ENCODE results near the gene TMEM200A. TPM values are rescaled to one million over a fixed set of nuclear protein-coding genes. Genes with fewer than 3 reads are reported as not detected.

Gene TMEM200A
- total RNA-seq, 1 experiment from 2014 or later, result not detected

- H3K79me2 ChIP-seq (ENCODE audit: low read depth), result no peaks in the 10 kb centered on the region
- no peaks in the 10 kb centered on the region for H3K4me1 ChIP-seq (replicated peaks; ENCODE audit: insufficient read depth)
- ChIA-PET POLR2A (ENCODE audit: unreplicated experiment) (no interaction called here), CTCF (no interaction called here)
- intact Hi-C loops (cut with micrococcal nuclease; ENCODE audit: unreplicated experiment), result no loop called here
- no peaks in the 10 kb centered on the region for H3F3A ChIP-seq (ENCODE audit: insufficient read depth, low read depth)
- BruUV-seq (replicated peaks), result no TSS peak
- no peak for DNase-seq
- H3K4me2 ChIP-seq, result no peak overlapping the region
- no peak overlapping the region for H2AFZ ChIP-seq
- H3K27ac ChIP-seq, result no peak overlapping the region
- no peaks in the 10 kb centered on the region for H3K9me3 ChIP-seq (ENCODE audit: insufficient read depth, low read depth)
- H3K9me2 ChIP-seq (ENCODE audit: insufficient read depth), result no peaks in the 10 kb centered on the region
- no peak overlapping the region for H3K4me3 ChIP-seq
- H4K20me1 ChIP-seq (ENCODE audit: insufficient read depth), result no peaks in the 10 kb centered on the region
- H3K27me3 ChIP-seq (ENCODE audit: insufficient read depth, low read depth), result no peaks in the 10 kb centered on the region
- TF ChIP-seq CTCF (conservative IDR thresholded peaks at IDR 0.05) (no peak), EZH2 (IDR thresholded peaks at IDR 0.05; ENCODE audit: low read depth) (no peak)
- no peaks in the 10 kb centered on the region for H3K36me3 ChIP-seq (ENCODE audit: low read depth)
These were observed 68.5 kb downstream of the TMEM200A start for GRCh38 chr6:130434174-130434873.

- Histone ChIP-seq H3K4me3 (no peak overlapping the region), H3K79me2 (ENCODE audit: low read depth) (no peaks in the 10 kb centered on the region), H2AFZ (no peak overlapping the region), H3K9me2 (ENCODE audit: insufficient read depth) (no peaks in the 10 kb centered on the region), H3K36me3 (ENCODE audit: low read depth) (no peaks in the 10 kb centered on the region), H4K20me1 (ENCODE audit: insufficient read depth) (no peaks in the 10 kb centered on the region), H3K4me2 (no peak overlapping the region), H3K27ac (no peak overlapping the region), H3K4me1 (replicated peaks; ENCODE audit: insufficient read depth) (no peaks in the 10 kb centered on the region), H3F3A (ENCODE audit: insufficient read depth, low read depth) (no peaks in the 10 kb centered on the region), H3K9me3 (ENCODE audit: insufficient read depth, low read depth) (no peaks in the 10 kb centered on the region), H3K27me3 (ENCODE audit: insufficient read depth, low read depth) (no peaks in the 10 kb centered on the region)
- intact Hi-C loops (cut with micrococcal nuclease; ENCODE audit: unreplicated experiment), result no loop called here
- ChIA-PET CTCF (no interaction called here), POLR2A (ENCODE audit: unreplicated experiment) (no interaction called here)
- TF ChIP-seq EZH2 (IDR thresholded peaks at IDR 0.05; ENCODE audit: low read depth) (no peak), CTCF (conservative IDR thresholded peaks at IDR 0.05) (no peak)
- DNase-seq, result no peak
- no TSS peak for BruUV-seq (replicated peaks)
These were observed 69.4 kb downstream of the TMEM200A start for GRCh38 chr6:130435181-130435580.

DNA sequence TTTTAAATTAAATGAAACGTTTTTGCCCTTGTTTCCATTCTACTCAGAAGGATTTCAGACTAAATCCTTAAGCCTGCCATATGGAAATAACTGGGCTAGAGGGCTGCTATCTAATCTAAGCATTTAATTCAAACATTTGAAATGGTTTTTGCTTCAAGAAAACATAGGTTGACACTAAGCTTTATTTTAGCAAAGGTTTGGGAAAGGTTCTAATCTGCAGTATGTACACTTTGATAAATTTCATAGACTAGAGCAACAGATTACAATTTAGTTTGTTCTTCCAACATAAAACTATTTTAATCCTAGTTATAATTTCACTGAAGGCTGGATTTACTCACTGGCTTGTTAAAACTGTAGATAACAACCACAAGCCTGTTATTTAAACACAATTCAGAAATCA, 72.1 kb downstream of the TMEM200A start:
- BruUV-seq (replicated peaks), result no TSS peak
- ChIA-PET CTCF (no interaction called here), POLR2A (ENCODE audit: unreplicated experiment) (no interaction called here)
- no peak for TF ChIP-seq EZH2 (IDR thresholded peaks at IDR 0.05; ENCODE audit: low read depth)
- no peaks in the 10 kb centered on the region for H3K4me1 ChIP-seq (replicated peaks; ENCODE audit: insufficient read depth)
- no peaks in the 10 kb centered on the region for H3F3A ChIP-seq (ENCODE audit: insufficient read depth, low read depth)
- intact Hi-C loops (cut with micrococcal nuclease; ENCODE audit: unreplicated experiment), result no loop called here
- no peaks in the 10 kb centered on the region for H3K79me2 ChIP-seq (ENCODE audit: low read depth)
- H2AFZ ChIP-seq, result no peak overlapping the region
- H4K20me1 ChIP-seq (ENCODE audit: insufficient read depth), result no peaks in the 10 kb centered on the region
- H3K27me3 ChIP-seq (ENCODE audit: insufficient read depth, low read depth), result no peaks in the 10 kb centered on the region
- no peak overlapping the region for H3K4me2 ChIP-seq
- no peaks in the 10 kb centered on the region for H3K9me2 ChIP-seq (ENCODE audit: insufficient read depth)
- no peak for DNase-seq
- H3K4me3 ChIP-seq, result no peak overlapping the region
- H3K36me3 ChIP-seq (ENCODE audit: low read depth), result no peaks in the 10 kb centered on the region
- no peak overlapping the region for H3K27ac ChIP-seq
- H3K9me3 ChIP-seq (ENCODE audit: insufficient read depth, low read depth), result no peaks in the 10 kb centered on the region

- DNase-seq, result no peak
- H3K9me2 ChIP-seq (ENCODE audit: insufficient read depth), result no peaks in the 10 kb centered on the region
- no peaks in the 10 kb centered on the region for H3F3A ChIP-seq (ENCODE audit: insufficient read depth, low read depth)
- no peaks in the 10 kb centered on the region for H3K4me1 ChIP-seq (replicated peaks; ENCODE audit: insufficient read depth)
- no peak overlapping the region for H3K4me3 ChIP-seq
- H3K27ac ChIP-seq, result no peak overlapping the region
- ChIA-PET POLR2A (ENCODE audit: unreplicated experiment) (no interaction called here), CTCF (no interaction called here)
- TF ChIP-seq CTCF (conservative IDR thresholded peaks at IDR 0.05), result no peak
- no peak for TF ChIP-seq EZH2 (IDR thresholded peaks at IDR 0.05; ENCODE audit: low read depth)
- no peaks in the 10 kb centered on the region for H3K79me2 ChIP-seq (ENCODE audit: low read depth)
- H4K20me1 ChIP-seq (ENCODE audit: insufficient read depth), result no peaks in the 10 kb centered on the region
- intact Hi-C loops (cut with micrococcal nuclease; ENCODE audit: unreplicated experiment), result no loop called here
- H3K9me3 ChIP-seq (ENCODE audit: insufficient read depth, low read depth), result no peaks in the 10 kb centered on the region
- H3K27me3 ChIP-seq (ENCODE audit: insufficient read depth, low read depth), result no peaks in the 10 kb centered on the region
- BruUV-seq (replicated peaks), result no TSS peak
- H3K4me2 ChIP-seq, result no peak overlapping the region
- no peaks in the 10 kb centered on the region for H3K36me3 ChIP-seq (ENCODE audit: low read depth)
- no peak overlapping the region for H2AFZ ChIP-seq
These were observed 81.6 kb downstream of the TMEM200A start for GRCh38 chr6:130447374-130447773.
